SK-N-SH treated with all-trans-retinoic acid at 6 μM for 48 hours (cell line): ENCODE data around the gene EPS8.

Source experiments
- ATAC-seq: fragments of 200-7000 bp; cut with Tn5 transposase; 3 replicates; pipeline ENCODE4 v1.9.1; 2020; ENCODE audit warnings: mild to moderate bottlenecking, moderate library complexity
- ARNTL ChIP-seq: fragments of 450-650 bp; formaldehyde crosslinking; IDR thresholded peaks from 2 replicates; pipeline ENCODE4 v1.5.0; 2020; ENCODE audit warnings: low read depth, mild to moderate bottlenecking, moderate library complexity, borderline replicate concordance
- BACH2 ChIP-seq: fragments of 250-450 bp; sonication (Bioruptor Pico); IDR thresholded peaks from 2 replicates; pipeline ENCODE4 v1.9.0; 2021; ENCODE audit warnings: mild to moderate bottlenecking, borderline replicate concordance
- CREB5 ChIP-seq: fragments of 250-450 bp; sonication (Bioruptor Pico); IDR thresholded peaks from 2 replicates; pipeline ENCODE4 v1.5.1; 2020; ENCODE audit warnings: low read depth, mild to moderate bottlenecking, moderate library complexity
- CSDC2 ChIP-seq: fragments of 250-450 bp; sonication (Bioruptor Pico); IDR thresholded peaks from 2 replicates; pipeline ENCODE4 v1.5.0; 2020; ENCODE audit warnings: mild to moderate bottlenecking, moderate library complexity
- CSRNP3 ChIP-seq: fragments of 250-450 bp; sonication (Bioruptor Pico); IDR thresholded peaks from 2 replicates; pipeline ENCODE4 v1.5.1; 2021; ENCODE audit warnings: mild to moderate bottlenecking, moderate library complexity
- ESRRG ChIP-seq: fragments of 250-450 bp; sonication (Bioruptor Pico); IDR thresholded peaks from 2 replicates; pipeline ENCODE4 v1.6.1; 2021; ENCODE audit warnings: mild to moderate bottlenecking
- ISL1 ChIP-seq: fragments of 250-450 bp; sonication (Bioruptor Pico); IDR thresholded peaks from 2 replicates; pipeline ENCODE4 v2.1.2; 2022; ENCODE audit warnings: mild to moderate bottlenecking, moderate library complexity
- OSR1 ChIP-seq: fragments of 250-450 bp; sonication (Bioruptor Pico); IDR thresholded peaks from 2 replicates; pipeline ENCODE4 v1.8.0; 2022; ENCODE audit warnings: moderate library complexity, mild to moderate bottlenecking, inconsistent platforms
- PATZ1 ChIP-seq: fragments of 250-450 bp; sonication (Bioruptor Pico); IDR thresholded peaks from 2 replicates; pipeline ENCODE4 v1.8.0; 2020; ENCODE audit warnings: mild to moderate bottlenecking, moderate library complexity, borderline replicate concordance
- POU6F1 ChIP-seq: fragments of 250-450 bp; sonication (Bioruptor Pico); IDR thresholded peaks from 2 replicates; pipeline ENCODE4 v1.8.0; 2021; ENCODE audit warnings: low read depth, mild to moderate bottlenecking, moderate library complexity, borderline replicate concordance
- PPARA ChIP-seq: fragments of 250-450 bp; sonication (Bioruptor Pico); IDR thresholded peaks from 2 replicates; pipeline ENCODE4 v1.5.0; 2020; ENCODE audit warnings: mild to moderate bottlenecking, borderline replicate concordance
- RARB ChIP-seq: fragments of 250-450 bp; sonication (Bioruptor Pico); IDR thresholded peaks from 2 replicates; pipeline ENCODE4 v1.8.0; 2021; ENCODE audit warnings: mild to moderate bottlenecking, moderate library complexity
- SNAI2 ChIP-seq: fragments of 250-450 bp; sonication (Bioruptor Pico); IDR thresholded peaks from 2 replicates; pipeline ENCODE4 v1.5.0; 2020; ENCODE audit warnings: mild to moderate bottlenecking, moderate library complexity
- TCF4 ChIP-seq: fragments of 250-450 bp; sonication (Bioruptor Pico); IDR thresholded peaks from 2 replicates; pipeline ENCODE4 v1.8.0; 2021; ENCODE audit warnings: mild to moderate bottlenecking, moderate library complexity, borderline replicate concordance
- TOX ChIP-seq: fragments of 250-450 bp; sonication (Bioruptor Pico); IDR thresholded peaks from 2 replicates; pipeline ENCODE4 v1.8.0; 2021; ENCODE audit warnings: mild to moderate bottlenecking, moderate library complexity, borderline replicate concordance
- TSHZ2 ChIP-seq: fragments of 250-450 bp; sonication (Bioruptor Pico); IDR thresholded peaks from 2 replicates; pipeline ENCODE4 v1.5.0; 2020; ENCODE audit warnings: mild to moderate bottlenecking, moderate library complexity
- ZC3H10 ChIP-seq: fragments of 250-450 bp; sonication (Bioruptor Pico); IDR thresholded peaks from 2 replicates; pipeline ENCODE4 v1.5.1; 2021; ENCODE audit warnings: mild to moderate bottlenecking, moderate library complexity
- ZFP3 ChIP-seq: fragments of 250-450 bp; sonication (Bioruptor Pico); IDR thresholded peaks from 2 replicates; pipeline ENCODE4 v1.5.0; 2020; ENCODE audit warnings: mild to moderate bottlenecking, moderate library complexity
- ZFP30 ChIP-seq: fragments of 450-650 bp; formaldehyde crosslinking; IDR thresholded peaks from 2 replicates; pipeline ENCODE4 v1.5.0; 2022; ENCODE audit warnings: mild to moderate bottlenecking, moderate library complexity
- ZNF565 ChIP-seq: fragments of 450-650 bp; formaldehyde crosslinking; conservative IDR thresholded peaks from 2 replicates; pipeline ENCODE4 v1.5.0; 2020; ENCODE audit warnings: low read depth, mild to moderate bottlenecking, moderate library complexity
- ZNF70 ChIP-seq: fragments of 450-650 bp; formaldehyde crosslinking; IDR thresholded peaks from 2 replicates; pipeline ENCODE4 v1.5.0; 2020; ENCODE audit warnings: mild to moderate bottlenecking, moderate library complexity
- ZNF8 ChIP-seq: fragments of 450-650 bp; formaldehyde crosslinking; IDR thresholded peaks from 2 replicates; pipeline ENCODE4 v1.5.0; 2020; ENCODE audit warnings: mild to moderate bottlenecking, moderate library complexity

The EPS8 gene

GRCh38 chr12:15589328-15590032, 199.7 kb downstream of the EPS8 start:
- ATAC-seq, result no peak
- TF ChIP-seq ISL1 (CRISPR knock-in tag), result no peak
- TF ChIP-seq CSRNP3 (CRISPR knock-in tag), result no peak
- no peak for TF ChIP-seq ARNTL (CRISPR knock-in tag)
- no peak for TF ChIP-seq ZNF8
- TF ChIP-seq TCF4 (CRISPR knock-in tag), result no peak
- no peak for TF ChIP-seq OSR1 (CRISPR knock-in tag)
- TF ChIP-seq CREB5, result no peak
- no peak for TF ChIP-seq PPARA
- no peak for TF ChIP-seq ZNF70 (CRISPR knock-in tag)
- no peak for TF ChIP-seq TOX (CRISPR knock-in tag)
- TF ChIP-seq TSHZ2 (CRISPR knock-in tag), result no peak
- no peak for TF ChIP-seq ZFP30 (CRISPR knock-in tag)
- TF ChIP-seq POU6F1, result no peak
- TF ChIP-seq BACH2, result no peak
- no peak for TF ChIP-seq PATZ1 (CRISPR knock-in tag)
- TF ChIP-seq RARB (CRISPR knock-in tag), result no peak
- TF ChIP-seq CSDC2 (CRISPR knock-in tag), result no peak

- ATAC-seq, result peak; percentile 83; the same call in 2 of the 3 replicates
- TF ChIP-seq POU6F1, result no peak
- no peak for TF ChIP-seq CSDC2 (CRISPR knock-in tag)
- no peak for TF ChIP-seq ESRRG (CRISPR knock-in tag)
- no peak for TF ChIP-seq TOX (CRISPR knock-in tag)
- TF ChIP-seq RARB (CRISPR knock-in tag), result no peak
- TF ChIP-seq SNAI2 (CRISPR knock-in tag), result no peak
- TF ChIP-seq ARNTL (CRISPR knock-in tag), result no peak
- no peak for TF ChIP-seq ZFP30 (CRISPR knock-in tag)
- no peak for TF ChIP-seq CREB5
- TF ChIP-seq ZFP3 (CRISPR knock-in tag), result no peak
- no peak for TF ChIP-seq ZNF70 (CRISPR knock-in tag)
- TF ChIP-seq ISL1 (CRISPR knock-in tag), result no peak
- TF ChIP-seq PPARA, result no peak
- TF ChIP-seq ZNF565 (CRISPR knock-in tag), result no peak
- no peak for TF ChIP-seq ZC3H10
- no peak for TF ChIP-seq OSR1 (CRISPR knock-in tag)
- TF ChIP-seq CSRNP3 (CRISPR knock-in tag), result no peak
- TF ChIP-seq, all 23 proteins: peak for 0
These were observed 204.7 kb downstream of the EPS8 start for GRCh38 chr12:15584366-15585041.
